ENCODE results near the gene SORCS2.

SORCS2 gene

DNA sequence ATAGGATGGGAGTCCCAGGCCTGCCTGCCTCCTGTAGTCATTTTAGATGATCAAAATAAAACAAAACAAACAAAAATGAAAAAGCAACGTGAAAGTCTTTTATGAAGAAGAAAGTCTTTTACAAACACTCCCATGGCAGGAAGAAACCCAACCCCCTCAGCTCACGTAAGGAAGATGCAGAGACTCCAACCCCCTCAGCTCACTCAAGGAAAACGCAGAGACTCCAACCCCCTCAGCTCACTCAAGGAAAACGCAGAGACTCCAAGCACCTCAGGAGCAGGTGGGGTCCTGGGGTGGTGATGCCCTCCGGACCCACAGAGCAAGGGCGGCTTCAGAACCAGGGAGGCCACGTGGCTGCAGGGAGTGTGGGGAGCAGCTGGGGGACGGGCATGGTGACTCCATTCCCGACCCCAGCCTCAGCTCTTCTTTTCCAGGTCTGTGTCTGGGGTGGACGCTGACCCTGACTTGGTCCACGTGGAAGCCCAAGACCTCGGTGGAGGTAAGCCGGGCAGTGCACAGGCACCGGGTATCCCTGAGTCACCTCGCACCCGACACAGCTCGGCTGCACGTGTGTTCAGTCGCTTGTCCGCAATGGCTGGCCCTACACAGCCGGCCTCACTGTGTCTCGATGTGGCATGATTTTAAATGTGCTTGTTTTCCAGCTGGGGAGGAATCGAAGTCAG lies 468.9 kb downstream of the SORCS2 start:
- no peak for DNase-seq

DNA sequence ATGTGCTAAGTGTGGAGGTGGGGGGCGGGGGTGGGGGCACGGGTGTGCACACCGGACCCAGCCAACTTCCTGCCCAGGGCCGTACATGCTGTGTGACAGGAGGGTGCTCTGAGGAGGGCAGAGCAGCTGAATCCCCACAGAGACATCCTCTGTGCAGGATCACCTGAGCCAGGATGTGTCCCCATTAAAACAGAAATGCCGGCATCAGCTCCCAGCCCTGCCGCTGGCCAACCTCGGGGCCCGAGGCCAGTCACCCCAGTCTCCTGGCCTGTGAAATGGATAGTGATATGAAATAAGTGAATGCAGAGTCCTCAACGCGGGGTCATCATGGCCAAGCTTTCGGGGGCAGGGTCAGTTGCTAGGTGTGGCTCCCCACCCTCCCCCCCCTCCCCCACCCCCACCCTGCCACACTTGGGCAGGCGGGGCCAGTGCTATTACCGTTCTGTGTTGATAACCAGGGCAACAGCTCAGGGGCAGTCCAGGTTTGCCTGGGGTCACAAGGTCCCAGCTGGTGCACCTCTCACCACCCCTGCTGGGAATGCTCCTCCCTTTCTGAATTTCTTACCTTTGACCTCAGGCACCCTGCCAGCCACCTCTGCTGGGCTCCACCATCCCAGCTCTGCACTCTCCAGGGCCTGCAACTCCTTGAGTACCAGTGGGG lies 469.6 kb downstream of the SORCS2 start:
- no peak for DNase-seq

DNA sequence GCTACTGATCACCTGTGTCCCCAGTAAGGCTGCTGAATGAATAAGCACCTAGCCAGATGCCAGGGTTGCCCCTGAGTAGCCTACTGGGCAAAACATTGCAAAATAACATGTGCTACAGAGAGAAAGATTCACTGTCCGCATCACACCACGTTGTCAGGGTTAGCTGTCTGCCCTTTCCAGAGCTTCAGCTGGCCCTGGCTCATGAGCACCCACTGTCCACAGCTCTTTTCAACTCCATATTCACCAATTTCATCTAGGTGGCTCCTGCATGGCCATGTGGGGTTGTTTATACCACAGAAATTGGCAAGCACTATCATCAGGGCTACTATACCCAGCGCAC lies 470.1 kb downstream of the SORCS2 start:
- DNase-seq = no peak

DNA sequence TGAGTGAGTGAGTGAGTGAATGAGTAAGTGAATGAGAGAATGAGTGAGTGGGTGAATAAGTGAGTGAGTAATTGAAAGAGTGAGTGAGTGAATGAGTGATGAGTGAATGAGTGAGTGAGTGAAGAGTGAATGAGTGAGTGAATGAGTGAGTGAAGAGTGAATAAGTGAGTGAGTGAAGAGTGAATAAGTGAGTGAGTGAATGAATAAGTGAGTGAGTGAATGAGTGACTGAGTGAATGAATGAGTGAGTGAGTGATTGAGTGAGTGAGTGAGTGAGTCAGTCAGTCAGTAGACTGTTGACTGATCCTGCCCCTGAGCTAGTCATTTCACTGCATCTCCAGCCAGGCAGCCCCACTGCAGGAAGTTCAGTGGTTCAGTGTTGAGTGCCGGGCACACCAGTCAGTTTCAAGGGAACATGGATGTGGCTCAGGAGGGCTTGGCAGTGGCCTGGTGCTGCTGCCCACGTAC lies 470.8 kb downstream of the SORCS2 start:
- DNase-seq = no peak

DNA sequence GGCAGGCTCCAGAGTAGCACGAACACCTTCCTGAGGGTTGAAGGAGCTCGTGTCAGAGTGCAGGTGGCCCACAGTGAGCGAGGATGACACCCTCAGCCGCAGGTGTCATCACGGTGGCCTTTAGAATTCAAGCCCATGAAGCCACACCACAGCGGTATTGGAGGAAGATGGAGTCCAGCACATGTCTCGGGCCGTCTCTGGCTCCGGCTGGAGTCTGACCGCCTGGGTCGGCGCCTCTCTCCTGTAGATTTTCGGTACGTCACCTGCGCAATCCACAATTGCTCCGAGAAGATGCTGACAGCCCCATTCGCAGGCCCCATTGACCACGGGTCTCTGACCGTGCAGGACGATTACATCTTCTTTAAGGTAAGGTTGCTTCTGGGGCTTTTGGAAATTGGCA lies 471.8 kb downstream of the SORCS2 start:
- no peak for DNase-seq

DNA sequence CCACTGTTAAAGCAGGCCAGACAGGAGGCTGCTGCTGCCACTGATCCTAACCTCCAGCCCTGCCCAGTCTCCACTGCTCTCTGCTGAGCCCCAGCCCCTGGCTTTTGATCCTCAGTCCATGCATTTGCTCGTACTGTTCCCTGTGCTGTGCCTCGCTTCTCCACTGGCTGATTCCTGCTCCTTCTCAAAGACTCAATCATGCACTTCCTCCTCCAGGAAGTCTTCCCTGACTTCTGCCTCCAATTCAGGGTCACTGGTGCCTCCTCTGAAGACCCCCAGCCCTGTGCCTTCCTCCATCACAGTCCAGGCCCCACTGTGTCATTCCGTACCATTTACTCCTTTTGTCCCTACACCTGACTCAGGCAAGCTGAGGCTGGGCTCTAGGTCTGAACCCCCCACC lies 473.0 kb downstream of the SORCS2 start:
- no peak for DNase-seq

DNA sequence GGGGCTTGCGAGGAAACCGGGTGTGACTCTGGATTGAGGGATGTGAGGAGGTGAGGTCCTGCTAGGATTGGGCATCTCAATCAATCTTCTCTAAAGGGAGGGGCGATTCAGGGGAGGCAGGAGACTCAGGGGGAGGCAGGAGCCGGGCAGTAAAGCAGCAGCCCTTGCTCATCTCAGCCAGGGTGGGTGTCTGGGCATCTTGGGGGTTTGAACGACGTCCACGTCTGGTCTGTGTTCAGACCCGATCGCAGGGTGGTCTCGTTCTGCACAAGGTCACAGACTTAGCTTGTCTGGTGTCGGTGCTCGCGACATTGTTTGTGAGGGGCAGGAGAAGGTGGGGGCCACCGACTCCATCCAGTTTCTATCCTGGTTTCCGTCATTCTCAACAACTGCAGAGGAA lies 473.7 kb downstream of the SORCS2 start:
- no peak for DNase-seq

DNA sequence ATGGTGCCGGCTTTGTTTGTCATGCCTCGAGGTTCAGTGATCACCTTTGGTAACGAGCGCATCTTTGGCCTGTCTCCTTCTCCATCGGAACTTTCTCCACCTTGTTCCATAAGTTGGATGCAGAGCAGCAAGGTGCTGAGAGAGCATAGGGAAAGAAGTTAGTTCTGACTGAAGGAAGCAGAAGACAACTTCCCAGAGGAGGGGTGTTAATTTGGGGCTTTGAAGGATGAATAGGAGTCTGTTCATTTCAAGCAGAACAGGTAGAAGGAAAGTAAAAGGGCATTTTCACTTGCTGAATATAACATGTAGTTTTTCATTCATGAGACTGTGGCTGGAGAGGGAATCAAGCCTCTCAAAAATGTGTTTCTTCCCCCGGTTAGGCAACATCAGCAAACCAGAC lies 474.4 kb downstream of the SORCS2 start:
- DNase-seq = no peak

DNA sequence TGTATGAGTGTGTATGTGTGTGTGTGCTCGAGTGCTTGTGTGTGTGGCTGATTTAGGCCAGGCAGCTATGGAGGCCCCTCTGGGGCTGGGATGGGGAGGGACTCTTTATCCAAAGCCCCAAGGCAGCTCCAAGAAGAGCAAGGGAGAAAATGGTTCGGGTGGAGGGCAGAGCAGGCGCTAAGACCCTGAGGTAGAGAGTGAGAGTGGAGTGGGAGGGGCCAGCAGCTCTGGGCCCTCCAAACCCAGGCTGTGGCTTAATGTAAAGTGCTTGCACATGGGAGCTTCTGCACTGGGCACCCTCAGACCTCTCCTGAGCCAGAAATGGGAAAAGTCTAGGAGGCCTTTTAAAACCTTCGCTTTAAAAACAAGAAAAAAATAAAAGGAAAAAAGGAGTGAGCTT lies 475.9 kb downstream of the SORCS2 start:
- no peak for DNase-seq

DNA sequence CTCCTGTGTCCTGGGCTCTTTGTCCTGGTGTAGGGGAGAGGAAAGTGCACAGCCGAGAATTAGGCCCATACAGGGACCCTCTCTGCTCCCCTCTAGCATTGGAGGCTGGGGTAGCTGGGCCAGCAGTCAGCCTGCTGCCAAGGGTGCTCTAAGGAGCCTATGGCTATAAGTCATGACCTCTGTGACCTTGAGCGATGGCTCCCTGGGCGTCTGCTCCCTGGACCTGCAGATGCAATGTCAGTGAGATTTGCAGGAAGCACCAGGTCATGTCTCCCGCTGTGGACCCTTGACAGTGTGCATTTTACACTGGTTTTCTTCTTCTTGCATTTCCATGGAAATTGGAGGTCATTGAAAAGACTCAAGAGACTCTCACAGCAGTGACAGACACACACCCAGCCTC lies 476.5 kb downstream of the SORCS2 start:
- DNase-seq = no peak

DNA sequence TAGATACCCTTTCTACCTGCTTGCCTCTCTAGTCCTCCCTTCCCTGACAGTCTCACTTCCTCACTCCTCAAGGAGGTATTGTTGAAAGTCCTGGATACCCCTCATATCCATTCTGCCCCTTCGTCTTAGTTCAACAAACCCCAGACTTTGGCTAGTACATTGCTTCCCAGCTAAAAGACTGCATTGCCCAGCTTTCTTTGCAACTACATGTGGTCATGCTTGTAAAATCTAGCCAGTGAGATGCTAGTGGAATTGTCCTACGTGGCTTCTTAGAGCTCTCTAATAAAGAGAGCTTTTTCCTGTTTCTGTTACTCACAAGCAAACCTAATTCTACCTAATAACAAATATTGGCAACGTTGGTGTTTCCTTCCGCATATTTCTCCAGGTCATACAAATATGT lies 480.3 kb downstream of the SORCS2 start:
- DNase-seq = no peak

DNA sequence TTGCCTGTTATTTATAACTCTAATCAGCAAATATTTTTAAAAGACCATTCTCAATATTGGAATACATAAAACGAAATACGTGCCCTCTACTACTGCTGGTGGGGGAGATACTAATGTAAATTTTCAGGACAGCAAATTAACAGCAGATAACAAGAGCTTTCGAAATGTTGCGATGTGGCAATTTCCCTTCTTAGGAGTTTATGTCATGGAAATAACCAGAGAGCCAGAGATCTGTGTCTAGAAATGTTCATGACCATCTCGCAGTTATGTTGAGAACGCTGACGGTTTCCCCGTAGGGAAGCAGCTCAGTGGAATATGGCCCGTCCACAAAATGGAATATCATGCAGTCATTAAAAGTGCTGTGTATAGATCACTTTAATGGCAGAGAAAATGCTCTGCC lies 480.8 kb downstream of the SORCS2 start:
- no peak for DNase-seq

DNA sequence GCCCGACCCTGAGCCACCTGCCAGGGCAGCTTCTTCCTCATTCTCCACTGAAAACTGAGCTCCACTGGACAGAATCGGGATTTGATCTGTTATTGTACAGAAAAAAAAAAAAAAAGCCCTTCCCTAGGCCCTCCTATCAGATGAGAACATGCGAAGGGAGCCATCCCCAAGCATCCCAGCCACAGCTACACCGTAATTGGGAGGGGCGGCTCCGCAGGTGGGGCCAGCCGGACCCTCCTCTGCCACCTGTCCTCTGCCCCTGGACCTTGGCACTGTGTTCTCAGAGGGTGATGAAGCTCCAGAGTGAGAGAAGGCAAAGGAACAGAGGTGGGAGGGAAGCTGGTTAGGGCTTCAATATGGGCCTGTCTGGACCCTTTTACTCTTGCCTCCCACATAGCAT lies 482.4 kb downstream of the SORCS2 start:
- no peak for DNase-seq

DNA sequence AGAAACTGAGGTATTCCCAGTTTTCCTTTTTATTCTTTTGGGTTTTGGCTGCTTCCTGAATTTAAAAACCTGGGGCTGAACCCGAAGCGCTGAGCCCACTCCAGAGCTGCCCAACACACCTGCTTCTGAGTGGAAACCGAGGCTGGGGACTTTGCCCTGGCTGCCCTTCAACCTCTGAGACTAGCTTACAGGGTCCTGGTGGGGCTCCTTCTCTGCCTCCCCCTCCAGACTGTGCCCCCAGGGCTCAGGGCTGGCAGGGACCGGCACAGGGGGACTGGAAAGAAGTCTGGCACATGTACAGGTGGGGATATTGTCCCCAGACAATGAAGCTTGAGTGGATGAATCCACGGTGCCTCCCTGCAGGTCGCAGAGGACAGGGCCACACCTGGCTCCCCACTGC lies 482.8 kb downstream of the SORCS2 start:
- no peak for DNase-seq

DNA sequence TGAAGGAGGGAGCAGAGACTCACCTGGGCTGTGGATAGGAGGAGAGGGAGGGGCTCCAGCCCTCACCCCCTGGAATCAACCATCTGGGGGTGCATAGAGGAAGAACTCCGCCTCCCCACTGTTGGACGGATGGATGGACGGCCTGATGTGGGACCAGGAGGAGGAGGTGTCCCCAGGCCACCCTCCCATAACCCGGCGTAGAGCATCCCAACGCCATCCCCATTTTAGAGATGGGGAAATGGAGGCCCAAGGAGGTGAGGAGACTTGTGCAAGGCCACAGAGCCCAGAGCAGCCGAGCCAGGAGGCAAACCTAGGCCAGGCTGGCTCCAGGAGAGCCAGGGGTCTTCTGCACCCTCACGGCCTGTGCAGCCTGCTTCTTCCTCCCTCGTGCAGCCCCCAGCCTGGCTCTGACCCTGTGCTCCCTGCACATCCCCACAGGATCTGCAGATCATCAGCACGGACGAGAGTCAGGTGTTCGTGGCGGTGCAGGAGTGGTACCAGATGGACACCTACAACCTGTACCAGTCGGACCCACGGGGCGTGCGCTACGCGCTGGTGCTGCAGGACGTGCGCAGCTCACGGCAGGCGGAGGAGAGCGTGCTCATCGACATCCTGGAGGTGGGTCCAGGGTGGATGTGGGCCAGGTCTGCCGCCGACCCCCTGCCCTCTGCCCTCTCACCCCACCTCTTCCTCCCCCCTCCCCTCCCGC lies 483.4 kb downstream of the SORCS2 start:
- no peak for DNase-seq

DNA sequence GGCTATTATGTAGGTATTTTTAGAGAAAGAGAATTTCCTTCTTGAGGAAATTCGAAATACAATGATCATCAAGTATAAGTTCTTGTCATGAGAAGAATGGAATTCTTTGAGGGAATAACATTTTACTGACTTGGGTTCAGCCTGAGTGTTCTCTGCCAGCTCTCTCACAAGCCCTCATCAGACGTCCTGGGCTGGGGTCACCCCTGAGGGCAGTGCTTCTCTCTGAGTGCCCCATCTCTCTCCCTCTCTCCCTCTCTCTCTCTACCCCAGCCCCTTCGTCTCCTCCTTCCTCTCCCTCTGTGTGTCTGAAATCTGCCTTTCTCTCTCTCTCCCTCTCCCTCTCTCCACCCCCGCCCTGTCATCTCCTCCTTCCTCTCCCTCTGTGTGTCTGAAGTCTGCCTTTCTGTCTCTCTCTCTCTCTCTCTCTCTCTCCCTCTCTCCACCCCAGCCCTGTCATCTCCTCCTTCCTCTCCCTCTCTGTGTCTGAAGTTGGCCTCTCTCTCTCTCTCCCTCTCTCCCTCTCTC lies 484.1 kb downstream of the SORCS2 start:
- no peak for DNase-seq

DNA sequence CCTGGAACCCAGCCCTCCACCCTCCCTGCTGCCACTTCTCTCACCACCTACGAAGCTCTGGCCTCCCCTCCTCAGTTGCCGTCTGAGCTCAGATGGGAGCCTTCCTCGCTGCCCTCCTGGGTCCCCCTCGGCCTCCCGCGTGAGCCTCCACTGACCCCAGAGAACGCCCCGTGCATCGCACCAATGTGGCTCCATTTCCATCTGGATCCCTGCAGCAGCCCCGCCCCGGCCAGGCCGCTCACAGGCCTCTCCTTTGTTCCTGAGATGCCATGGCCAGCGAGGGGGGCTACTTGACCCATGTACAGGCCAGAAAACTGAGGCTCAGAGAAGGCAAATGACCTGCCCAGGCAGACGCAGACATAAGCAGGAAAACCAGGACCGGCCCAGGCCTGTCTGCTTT lies 484.7 kb downstream of the SORCS2 start:
- no peak for DNase-seq

DNA sequence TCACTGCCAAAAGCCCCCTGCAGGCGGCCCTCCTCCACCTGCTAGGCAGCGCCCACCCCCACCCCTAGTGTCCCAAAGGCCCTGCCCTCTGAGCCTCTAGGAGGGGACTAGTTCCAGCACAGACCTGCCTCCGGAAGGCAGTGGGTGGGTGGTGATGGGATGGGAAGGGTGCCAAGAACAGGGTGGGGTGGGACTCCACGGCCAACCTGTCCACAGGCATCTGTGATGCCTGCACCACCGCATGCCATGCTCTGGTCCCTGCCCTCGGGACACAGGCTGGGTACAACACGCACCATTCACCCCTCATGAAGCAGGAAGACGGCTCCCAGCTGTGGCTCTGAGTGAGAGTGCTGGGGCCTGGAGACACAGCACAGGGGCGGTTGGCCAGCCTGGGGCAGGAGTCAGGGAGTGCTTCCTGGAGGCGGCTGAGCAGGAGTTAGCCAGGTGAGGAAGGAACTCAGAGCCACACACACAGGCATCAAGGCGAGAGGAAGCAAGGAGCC lies 485.5 kb downstream of the SORCS2 start:
- DNase-seq = no peak

DNA sequence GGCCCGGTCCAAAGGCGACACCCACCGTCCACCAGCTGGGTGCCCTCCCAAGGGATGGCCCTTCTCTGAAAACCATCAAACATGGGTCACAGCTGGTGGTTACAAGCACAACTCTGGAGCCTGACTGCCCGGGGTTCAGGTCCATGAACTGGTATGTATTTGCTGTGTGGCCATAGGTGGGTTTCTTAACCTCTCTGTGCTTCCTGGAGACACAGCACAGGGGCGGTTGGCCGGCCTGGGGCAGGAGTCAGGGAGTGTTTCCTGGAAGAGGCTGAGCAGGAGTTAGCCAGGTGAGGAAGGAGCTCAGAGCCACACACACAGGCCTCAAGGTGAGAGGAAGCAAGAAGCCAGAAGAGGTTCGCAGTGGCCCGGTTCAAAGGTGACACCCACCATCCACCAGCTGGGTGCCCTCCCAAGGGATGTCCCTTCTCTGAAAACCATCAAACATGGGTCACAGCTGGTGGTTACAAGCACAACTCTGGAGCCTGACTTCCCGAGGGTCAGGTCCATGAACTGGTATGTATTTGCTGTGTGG lies 486.0 kb downstream of the SORCS2 start:
- no peak for DNase-seq

DNA sequence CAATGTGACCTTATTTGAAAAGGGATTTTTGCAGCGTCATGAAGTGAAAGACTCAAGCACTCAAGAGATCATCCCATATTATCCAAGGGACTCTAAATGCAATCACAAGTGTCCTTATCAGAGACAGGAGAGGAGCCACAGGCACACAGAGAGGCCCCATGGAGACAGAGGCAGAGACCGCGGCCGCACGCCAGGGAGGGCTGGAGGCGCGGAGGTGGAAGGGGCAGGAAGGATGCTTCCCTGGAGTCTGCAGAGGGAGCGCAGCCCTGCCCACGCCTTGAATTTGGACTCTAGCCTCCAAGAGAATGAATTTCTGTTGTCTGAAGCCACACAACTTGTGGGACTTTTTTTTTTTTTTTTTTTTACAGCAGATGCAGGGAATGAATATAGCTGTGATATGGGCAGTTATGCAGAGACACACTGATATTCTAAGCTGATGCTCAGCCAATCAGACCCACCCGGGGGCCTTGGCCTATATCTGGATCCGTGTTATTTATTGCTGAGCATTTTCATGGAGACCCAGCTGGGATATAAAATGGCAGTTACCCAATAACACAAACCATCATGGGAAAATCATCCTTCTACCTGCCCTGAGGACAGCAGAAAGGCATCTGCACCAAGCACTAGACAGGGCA lies 487.2 kb downstream of the SORCS2 start:
- DNase-seq = no peak

DNA sequence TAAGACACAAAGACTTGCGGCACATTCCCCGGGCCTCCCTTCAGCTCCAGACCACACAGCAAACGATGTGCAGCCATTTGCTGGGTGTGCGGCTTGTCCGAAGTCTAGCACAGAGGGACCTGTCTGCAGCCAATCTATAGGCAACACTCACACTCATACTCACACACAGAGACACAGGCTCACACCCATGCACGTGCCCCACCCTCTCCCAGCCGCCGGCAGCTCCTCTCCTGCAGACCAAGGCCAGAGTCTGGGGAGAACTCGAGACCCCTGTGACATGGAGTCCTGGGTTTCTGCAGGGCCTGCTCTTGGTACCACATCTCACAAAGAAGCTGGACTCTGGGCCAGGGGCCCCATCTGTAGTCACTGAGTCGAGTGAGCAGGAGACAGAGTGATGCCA lies 487.8 kb downstream of the SORCS2 start:
- no peak for DNase-seq

DNA sequence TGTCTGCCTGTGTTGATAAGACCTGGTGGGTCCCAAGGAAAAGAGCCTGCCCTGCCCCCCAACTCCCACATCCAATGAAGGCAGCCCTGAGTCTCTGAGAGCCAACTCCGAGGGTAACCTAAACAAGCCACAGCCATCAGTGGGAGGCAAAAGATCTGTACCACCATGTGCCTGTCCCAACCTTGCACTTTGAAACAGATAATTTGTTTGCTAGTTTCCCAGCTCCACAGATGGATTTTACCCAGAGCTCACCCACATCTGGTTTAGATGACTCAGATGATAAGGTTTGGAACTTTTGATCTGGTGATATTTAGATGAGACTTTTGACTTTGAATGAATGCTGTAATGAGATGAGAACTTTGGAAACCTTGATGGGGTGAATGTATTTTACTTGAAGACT lies 488.4 kb downstream of the SORCS2 start:
- no peak for DNase-seq

DNA sequence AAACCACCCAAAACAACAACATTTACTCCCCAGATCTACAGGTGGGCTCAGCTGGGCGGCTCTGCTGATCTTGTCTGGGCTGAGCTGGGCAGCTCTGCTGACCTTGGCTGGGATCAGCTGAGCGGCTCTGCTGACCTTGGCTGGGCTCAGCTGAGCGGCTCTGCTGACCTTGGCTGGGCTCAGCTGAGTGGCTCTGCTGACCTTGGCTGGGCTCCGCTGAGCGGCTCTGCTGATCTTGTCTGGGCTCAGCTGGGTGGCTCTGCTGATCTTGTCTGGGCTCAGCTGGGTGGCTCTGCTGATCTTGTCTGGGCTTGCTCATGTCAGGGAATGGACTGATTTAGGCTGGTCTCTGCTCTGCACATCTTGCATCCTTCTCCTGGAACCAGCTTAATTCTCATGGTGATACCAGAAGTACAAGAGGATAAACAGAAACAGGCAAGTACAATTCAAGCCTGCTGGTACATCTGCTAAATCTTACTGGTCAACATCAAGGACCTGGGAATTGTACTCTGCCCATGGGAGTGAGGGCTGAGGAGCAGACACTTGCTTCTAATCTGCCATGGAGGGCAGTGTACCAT lies 490.9 kb downstream of the SORCS2 start:
- no peak for DNase-seq
